Activated T-helper 9 cell treated with anti-CD3 and anti-CD28 coated beads, Interleukin-2, amount 50 U/mL, for 16 hours (primary cell): ENCODE data around the gene TACR1.

Experiments
- DNase-seq: peaks from one replicate; pipeline ENCODE4 v3.0.0-alpha.2; 2020; ENCODE audit warnings: low read depth

TACR1 gene

DNA sequence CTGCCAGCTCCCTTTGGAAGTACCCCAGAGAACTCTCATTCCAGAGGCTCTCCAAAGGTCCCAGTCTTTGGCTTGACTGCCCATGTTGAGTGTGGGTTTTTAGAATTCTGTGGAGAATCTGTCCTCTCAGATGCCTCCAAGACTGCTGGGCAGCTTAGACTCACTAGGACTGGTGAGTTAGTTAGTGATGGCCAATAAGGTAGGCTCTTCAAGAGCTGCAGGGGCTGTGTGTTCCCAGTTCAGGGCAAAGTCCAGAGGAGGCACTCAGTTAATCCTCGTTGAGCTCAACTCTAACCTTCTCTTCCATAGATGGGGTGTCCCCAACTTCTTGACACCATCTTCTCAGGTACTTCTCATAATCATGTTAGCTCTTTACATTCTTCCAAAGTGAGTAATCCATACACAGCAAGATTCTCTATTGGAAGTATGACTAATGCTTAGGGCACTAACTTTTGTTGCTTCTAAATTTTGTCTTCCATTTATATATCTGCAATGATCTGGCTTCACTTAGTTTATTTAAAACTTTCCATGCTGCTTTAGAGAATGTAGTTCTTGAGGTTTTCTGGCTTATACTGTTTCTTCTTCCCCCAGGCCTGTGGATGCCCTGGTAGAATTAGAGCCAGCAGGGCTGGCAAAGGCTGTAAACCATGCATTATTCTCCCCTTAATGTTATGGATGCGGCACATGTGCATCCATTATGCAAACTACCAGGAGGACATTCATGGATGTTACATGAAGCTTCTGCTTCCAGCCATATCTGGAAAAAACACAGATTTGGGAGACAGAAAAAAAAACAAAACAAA is 151.9 kb downstream of the TACR1 start:
- DNase-seq: no peak

DNA sequence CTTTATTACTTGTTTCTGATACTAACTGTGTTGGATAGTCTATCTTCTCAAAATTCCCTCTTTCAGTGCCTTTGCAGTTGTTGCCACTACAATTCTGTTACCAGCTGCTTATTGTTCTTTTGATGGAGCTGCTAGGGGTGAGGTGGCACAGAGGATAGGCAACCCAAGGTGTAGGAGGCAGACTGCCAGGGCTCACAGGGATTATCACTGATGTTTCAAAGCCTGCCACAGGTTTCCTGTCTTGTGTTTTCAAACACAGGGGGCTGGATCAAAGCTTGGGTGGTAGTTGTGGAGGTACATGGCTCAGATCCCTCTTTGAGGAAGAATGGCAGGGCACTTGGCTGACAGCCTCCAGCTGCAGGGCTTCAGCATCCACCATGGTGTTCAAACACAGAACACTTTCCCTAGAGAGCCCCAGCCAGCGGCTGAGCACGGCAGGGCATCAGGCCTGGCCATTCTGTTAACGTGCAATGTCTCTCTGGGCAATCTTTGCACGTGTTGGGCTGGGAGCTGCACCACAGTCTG is 153.7 kb downstream of the TACR1 start:
- no peak for DNase-seq

DNA sequence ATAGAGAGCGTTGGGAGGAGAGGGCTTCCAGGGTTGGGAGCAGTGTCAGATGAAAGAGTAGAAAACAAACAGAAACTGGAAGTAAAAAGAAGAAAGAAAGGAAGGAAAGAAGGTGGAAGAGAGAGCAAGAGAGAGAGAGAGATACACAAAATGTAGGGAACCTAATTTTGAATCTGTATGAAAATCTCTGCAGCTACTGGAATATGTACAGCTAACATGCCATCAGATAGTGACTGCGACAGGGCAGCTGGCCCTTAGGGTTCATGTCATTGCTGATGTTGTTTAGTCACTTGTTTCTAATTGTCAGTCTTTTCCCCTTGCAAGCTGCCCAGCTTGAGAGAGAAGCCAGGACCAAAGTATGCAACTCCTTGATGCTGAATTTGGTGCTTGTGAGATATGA is 155.0 kb downstream of the TACR1 start:
- no peak for DNase-seq

DNA sequence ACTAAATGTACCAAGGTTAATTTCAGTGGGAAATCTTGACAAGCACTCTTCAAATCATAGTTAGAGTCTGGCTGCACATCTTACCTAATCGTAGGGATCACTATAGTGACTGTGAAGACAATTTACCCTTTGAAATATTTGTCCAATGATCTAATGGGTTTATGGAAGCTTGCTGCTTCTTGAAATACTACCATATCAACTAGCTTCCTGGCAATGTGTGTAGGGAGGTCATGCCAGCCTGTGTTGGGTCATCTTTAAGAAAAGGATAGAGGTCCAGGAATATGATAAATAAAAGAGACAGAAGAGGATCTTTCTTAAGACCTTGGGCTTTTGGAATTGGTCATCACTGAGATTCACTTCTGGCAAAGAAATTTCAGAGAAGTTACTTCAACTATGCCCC is 156.5 kb downstream of the TACR1 start:
- DNase-seq: no peak

DNA sequence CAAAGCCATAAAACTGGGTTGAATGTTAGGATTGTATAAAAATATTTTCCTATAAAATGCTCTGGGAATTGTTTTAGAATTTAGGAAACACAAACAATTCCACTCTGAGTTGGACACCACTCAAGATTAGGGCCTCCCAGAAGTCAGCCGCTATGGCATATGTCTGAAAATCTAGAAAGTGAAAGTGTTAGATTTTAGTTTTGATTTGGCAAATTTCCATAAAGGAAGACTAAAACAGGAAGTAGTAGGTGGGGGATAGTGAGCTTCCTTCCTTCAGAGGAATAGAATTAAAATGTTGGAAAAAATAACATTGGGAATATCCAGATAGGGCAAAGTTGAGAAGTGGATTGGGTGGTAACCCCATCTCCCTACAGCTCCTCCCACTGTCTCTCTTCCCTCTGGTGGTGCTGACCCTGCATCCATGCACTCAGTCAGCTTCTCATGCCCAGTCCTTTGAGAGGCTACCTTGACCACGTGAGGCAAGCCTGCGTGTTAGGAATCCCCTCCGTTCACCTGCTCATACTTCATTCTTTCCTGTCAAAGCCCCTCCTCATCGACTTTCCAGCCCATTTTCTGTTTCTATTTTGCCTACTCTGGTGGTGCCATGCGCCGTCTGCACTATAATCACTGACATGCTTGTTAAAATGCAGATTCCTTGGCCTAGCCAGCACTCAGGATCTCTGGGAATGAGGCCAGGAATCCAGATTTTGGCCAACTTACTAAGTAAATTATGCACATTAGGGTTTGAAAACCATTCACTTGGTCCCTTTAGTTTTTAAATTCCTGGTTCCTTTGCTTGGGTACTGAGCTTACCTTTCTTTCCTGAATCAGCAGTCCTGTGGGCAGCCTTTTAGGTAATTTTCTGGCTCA is 157.4 kb downstream of the TACR1 start:
- DNase-seq: no peak

DNA sequence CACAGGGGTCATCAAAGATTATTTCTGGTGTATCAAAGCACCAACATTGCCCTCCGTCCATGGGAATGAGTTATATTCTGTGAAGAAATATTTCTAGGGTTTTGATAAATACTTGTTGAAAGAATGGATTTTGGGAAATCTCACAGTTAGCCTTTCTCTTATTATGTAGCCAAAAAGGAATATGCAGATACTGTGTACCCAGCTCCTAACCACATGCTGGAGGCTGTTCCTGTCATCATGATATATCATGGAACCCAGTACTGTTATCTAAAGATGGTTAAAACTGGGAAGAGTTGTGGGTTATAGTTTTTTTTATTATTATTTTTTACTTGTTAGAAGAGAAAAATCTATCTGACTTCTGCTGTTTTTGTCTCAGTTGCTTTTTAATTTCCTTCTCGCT is 158.1 kb downstream of the TACR1 start:
- DNase-seq: no peak

DNA sequence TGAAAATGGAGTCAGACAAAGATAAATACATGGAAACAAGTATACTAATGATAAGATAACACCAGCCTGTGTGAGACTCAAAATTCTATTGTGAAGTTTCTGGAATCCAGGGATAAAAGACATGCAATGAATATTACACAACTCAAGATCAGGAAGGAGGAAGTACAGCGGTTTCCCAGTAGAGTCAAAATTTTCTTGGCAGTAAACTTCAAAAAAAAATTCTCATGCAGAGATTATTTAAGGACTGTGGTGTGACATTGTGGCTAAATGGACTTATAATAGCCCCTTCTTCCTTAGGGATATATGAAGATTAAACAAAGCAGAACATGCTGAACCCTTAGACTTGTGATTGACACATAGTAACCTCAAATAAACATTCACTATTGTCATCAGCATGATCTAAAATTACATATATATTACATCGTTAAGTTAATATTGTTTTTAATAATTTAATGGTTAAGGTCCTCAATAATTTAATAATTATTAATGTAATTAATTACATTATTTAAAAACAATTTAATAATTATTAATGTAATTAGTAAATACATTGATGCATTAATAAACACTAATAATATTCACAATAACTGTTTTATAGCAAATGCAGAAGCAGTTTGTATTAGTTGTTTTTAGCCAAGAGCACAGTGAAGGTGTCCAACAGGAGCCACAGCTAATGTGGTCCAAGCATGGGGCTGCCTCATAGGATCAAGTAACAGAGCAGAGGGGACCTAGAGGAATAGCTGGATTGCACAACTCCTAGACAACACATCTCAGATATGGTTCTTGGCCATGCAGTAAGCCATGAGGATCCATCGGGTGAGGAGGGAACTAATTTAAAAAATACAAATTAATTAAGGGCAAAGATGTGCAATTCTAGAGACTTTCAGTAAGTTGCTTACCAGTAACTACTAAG is 163.6 kb downstream of the TACR1 start:
- no peak for DNase-seq

DNA sequence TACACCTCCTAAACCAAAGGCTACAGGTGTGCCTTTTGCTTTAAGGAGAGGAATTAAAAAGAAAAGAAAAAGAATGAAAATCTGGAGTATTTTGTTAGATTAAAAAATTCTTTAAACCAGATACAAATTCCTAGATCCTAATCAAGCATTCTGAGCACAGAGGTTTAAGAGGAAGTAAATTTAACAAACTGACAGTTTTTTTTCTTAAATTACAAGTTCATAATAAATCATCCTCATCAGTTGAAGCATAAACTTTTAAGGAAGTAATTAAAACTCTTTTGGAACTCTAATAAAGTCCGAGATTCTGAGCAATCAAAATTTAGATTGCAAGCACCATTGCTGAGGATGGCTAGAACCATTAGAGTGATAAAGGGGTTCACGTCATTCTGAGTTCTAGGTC is 165.8 kb downstream of the TACR1 start:
- DNase-seq: no peak

DNA sequence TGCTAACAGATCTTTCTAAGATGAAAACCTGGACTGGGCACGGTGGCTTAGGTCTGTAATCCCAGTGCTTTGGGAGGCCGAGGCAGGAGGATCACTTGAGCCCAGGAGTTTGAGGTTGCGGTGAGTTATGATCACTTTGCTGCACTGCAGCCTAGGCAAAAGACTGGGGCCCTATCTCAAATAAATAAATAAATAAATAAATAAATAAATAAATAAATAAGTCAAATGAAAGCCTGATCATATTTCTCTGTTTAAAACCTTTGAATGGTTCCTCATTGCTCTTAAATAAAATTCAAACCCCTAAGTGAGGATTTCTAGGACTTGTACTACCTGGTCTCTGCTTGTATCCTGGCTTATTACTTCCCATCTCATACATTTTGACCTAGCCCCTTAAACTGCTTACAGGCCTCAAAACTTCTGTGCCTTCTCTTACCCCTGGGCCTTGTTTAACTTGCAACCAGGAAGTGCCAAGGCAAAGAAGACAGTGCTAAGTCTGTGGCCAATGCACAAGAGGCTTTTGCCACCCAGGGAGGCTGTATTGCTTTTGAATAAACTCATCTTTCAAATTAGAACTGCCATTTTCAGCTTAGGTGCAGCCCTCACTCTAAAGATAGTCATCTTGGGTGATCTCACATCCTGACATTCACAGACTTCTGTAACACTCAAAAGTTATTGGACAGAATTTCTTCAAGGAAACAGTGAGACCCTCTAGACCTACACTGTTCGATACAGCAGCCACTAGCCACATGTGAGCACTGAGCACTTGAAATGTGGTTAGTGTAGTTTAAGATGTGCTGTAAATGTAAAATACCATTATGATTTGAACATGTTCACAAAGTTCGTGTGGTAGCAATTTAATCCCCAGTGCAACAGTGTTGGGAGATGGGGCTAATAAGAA is 167.2 kb downstream of the TACR1 start:
- DNase-seq: no peak

DNA sequence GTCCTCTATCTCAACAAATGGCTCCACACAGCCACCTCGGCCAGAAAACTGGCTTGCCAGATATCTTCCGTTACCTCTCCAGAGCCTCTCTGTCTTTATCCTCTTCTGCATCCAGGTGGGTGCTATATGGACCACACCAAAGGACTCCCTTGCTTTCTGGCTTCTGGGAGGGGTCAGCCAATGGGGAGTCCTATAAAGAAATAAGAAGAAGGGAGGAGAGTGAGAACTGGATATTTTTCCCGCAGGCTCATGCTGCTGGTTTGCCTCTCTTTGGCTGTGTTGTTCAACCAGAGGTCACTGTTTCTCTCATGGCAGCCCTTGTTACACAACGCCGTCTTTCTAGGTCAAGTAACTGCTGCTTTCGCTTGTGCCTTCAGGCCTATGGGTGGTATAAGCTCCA is 168.1 kb downstream of the TACR1 start:
- no peak for DNase-seq

DNA sequence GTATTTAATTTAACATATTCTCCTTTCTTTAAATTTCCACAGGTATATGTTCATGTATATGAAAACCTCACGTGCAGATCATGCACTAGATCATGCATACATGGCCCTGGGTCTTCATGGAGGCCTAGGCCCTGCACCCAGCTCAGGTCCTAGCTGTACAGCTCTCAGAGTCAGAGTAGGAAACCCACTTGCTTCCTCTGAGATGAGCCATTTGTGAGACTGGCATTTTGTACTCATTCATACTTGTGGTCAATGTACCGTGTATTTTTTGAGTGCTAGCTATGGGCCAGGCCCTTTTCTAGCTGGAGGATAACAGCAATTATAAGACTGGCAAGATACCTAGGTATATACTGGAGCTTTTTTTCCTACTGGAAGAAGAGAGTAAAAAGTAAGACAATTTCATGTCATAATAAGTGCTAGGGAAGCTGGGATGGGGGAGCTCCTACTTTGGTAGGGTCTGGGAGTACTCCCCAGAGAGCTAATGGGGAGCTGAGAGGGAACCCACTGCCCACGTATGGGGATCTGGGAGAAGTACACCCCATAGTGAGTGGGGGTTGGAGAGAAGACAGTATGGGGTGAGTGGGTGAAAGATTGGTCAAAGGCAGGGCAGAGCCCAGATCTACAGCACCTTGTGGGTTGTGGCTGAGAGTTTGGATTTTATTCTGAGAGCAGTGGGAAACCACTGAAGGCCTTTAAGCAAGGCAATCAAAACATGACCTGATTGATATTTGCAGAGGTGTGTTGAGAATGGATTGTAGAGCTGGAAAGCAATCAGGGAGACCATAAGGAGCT is 168.9 kb downstream of the TACR1 start:
- no peak for DNase-seq

DNA sequence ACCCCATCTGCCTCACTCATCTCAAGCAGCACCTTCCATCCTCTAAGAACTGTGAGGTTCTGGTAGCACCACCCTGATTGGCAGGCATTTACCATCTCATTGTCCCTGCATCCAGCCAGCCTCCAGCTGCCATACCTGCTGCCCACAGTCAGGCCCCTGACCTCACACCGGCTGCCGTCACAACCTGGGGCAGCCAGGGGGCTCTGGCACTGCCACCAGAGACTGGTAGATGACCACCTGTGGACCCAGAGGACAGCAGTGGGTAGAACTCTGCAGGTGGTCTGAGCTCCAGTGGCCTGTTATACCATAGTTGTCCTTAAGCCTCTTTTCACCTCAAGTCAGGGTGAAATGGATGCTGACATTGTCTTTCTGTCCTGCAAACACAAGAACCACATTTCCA is 171.4 kb downstream of the TACR1 start:
- no peak for DNase-seq

DNA sequence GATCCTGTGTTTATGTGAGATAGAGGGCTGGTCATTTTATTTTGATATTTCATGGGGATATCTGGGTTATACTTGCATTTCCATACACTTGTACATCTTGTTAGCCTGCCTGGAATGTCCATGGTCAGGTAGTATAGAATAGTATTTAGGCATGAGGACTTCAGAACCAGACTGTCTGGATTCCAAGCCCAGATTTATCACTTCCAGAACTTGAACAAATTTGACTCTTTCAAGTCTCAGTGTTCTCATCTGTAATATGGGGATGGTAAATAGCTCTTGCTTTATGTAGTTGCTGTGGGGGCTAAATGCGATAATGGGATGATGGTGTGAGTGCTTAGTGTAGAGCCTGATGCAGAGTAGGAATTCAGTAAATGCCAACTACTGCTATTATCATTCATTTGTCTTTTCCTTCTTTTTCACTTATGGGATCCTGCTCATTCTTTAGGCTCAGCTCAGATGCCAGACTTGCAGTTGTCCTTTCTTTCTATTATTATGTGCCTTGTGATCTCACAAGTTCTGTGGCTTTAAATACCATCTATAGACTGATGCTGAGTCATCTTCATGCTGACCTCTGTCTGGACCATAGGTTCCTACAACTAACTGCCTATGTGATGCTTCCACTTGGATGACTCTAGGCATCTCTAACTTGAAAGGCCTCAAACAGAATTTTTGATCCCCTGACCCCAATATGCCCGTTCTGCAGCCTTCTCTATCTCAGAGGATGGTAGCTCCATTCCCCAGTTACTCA is 173.5 kb downstream of the TACR1 start:
- DNase-seq: no peak

DNA sequence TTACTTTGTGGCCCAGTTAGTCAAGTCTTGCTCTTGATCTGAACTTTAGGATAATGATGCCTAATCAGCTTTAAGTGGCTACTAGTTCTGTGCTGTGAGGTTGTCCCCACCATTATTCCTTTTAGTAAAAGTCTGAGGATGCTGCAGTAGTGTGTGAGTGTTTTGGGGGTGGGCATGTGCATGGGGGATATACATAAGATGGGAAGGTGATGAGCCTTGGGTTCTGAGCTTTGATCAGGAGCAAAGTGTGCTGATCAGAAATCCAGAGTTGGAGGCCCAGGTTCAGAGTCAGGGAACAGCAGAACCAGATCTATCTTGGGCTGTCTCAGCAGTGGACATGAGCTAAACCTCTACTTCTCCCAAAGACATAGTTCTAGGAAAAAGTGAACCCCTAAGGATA is 174.1 kb downstream of the TACR1 start:
- no peak for DNase-seq

DNA sequence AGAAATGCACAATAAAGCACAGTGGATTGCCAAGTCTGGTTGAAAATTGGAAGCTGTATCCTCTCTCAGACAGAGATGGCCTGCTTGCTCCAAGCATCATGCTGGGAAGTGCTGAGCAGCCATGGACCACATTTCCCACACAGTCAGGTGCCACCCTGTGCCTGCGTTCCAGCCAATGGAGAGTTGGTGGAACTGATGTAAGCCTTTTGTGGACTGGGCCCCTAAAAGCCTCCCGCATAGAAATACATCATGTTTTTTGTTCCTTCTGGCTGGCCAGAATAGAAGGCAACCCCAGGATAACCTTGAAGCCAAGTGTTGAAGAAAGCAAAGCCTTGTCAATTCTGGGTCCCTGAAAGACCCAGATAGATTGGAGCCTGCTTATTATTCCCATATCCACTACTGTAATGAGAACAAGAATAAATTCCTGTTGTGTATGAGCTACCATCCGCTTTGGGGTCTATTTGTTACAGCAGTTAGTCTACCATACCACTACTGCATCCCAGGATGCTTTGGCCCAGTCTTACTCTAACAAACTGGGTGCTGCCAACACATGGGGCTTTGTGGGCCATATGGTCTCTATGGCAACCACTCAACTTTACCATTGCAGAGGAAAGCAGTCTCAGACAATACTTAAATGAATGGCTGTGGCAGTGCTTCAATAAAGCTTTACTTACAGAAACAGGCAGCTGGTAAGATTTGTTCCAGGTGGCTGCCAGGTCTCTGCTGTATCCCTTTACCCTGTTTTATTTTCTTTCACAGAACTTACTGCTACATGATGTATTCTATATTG is 175.5 kb downstream of the TACR1 start:
- no peak for DNase-seq

DNA sequence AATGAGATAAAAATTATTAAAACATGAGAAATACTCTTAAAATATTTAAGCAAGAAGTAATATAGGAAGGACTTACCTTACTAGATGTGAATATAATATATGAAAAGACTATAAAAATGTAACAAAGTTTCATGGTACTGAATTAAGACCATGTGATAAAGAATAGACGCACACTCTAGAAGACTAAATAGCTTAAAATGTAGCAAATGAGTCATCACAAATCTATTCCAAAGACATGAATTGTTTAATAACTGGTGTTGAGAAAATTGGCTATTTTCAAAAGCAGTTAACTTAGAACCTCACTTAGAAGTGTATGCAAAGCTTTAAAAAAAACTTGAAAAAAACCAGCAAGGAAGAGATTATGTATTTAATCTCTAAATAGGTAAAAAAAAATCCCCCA is 176.8 kb downstream of the TACR1 start:
- DNase-seq: no peak

DNA sequence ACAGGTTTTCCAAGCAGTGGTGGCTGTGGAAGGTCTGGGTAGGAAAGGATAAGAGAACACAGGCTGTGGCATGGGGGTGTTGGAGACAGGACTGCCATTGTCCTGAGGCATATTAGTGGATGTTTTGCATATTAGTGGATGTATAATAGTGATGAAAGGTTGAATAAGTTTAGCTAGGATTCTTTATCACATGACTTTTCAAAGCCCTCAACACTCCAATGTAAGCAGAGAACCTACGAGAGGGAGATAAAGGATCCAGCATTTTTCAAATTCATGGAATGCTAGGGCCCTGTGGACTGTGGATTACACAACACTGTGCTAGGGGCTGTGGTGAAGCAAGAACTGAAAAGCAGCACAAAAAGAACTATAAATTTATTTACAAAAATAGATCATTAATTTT is 177.6 kb downstream of the TACR1 start:
- no peak for DNase-seq

DNA sequence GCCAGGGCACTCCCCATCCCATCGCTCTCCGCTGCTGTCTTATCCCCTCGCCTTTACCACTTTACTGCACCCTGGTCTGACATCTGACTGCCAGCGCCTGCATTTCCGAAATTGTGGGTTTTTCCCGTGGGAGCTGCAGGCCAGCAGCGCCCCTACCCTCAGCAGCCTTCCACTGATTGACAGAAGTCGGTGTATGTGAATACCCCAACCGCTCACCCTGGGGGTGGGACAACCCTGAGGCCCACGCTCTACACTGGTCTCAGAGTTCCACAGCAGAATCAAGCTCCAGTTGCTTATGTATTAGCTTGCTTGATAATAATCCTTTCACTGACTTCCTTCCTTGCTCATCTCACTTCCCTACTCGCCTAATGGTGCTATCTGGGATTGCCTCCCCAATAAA is 178.8 kb downstream of the TACR1 start:
- DNase-seq: no peak

DNA sequence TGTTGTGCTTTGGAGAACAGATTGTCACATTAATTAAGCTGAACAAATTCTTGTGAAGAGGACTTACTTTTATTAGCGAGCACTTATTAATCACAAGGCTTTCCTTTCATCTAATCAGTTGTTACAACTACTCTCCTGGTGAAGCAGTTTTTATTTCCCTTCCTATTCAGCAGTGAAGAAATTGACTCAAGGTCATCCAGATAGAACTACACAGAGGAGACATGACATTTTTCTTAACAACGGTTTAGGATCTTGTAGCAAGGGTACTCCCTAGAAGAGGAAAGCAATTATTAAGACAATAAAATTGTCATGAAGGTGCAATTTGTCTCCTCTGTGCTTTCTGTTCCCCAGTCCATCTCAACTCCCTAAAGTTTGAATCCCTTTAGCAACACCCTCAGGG is 179.5 kb downstream of the TACR1 start:
- no peak for DNase-seq
